K562 (cell line): ENCODE data around the gene MYO3B. TPM values are rescaled to one million over a fixed set of nuclear protein-coding genes. Genes with fewer than 3 reads are reported as not detected.
A peak's percentile ranks its signal among the peaks of the same experiment; 100 is the strongest.

Experiments
- FUS ChIP-seq: fragments of 200-400 bp; formaldehyde crosslinking; optimal IDR thresholded peaks from 2 replicates; pipeline ENCODE3; 2017; ENCODE audit warnings: low read depth, low read length
- GATA2 ChIP-seq: sonication (generic); formaldehyde crosslinking; IDR thresholded peaks from 2 replicates; pipeline ENCODE4 v1.4.0; 2020; ENCODE audit warnings: mild to moderate bottlenecking, missing genetic modification reagents
- MEIS2 ChIP-seq: fragments of 450-650 bp; IDR thresholded peaks from 2 replicates; pipeline ENCODE4 v1.6.1; 2014; ENCODE audit warnings: mild to moderate bottlenecking; ENCODE audit not compliant: partially characterized antibody
- MTA1 ChIP-seq: fragments of 450-650 bp; IDR thresholded peaks from 2 replicates; pipeline ENCODE4 v1.6.1; 2017; ENCODE audit warnings: borderline replicate concordance
- NFYB ChIP-seq: IDR thresholded peaks from 2 replicates; pipeline ENCODE4 v1.6.1; 2011; ENCODE audit warnings: mild to moderate bottlenecking, moderate library complexity; ENCODE audit not compliant: insufficient read length; ENCODE audit errors: extremely low read depth
- RFX5 ChIP-seq: IDR thresholded peaks from 2 replicates; pipeline ENCODE4 v1.6.1; 2011; ENCODE audit warnings: low read depth, mild to moderate bottlenecking, improper control_type of control experiment, low read length
- STAG1 ChIP-seq: sonication (generic); formaldehyde crosslinking; IDR thresholded peaks from 2 replicates; pipeline ENCODE4 v1.5.0; 2020; ENCODE audit warnings: missing genetic modification reagents, borderline replicate concordance
- TEAD1 ChIP-seq, 2 experiments: fragments of 450-650 bp in 1 of 2; sonication (generic) in 1 of 2; formaldehyde crosslinking; IDR thresholded peaks; 2 replicates each; pipeline versions ENCODE4 v1.4.0 to v1.8.0; 2020 to 2022; ENCODE audit warnings: mild to moderate bottlenecking in 2 of 2, missing genetic modification reagents in 1 of 2
- ZKSCAN1 ChIP-seq: fragments of 150-350 bp; IDR thresholded peaks from 2 replicates; pipeline ENCODE4 v1.6.1; 2016; ENCODE audit warnings: low read depth, low read length
- ZNF274 ChIP-seq: IDR thresholded peaks from 2 replicates; pipeline ENCODE4 v1.6.1; 2011; ENCODE audit warnings: low read depth, mild to moderate bottlenecking, low read length, moderate library complexity, borderline replicate concordance
- ZNF445 ChIP-seq: fragments of 250-450 bp; sonication (Bioruptor Pico); IDR thresholded peaks from 2 replicates; pipeline ENCODE4 v1.4.0; 2020; ENCODE audit warnings: low read depth, mild to moderate bottlenecking, moderate library complexity
- ZNF717 ChIP-seq: fragments of 250-450 bp; sonication (Bioruptor Pico); IDR thresholded peaks from 2 replicates; pipeline ENCODE4 v1.5.0; 2021
- ZNF75A ChIP-seq: fragments of 450-650 bp; formaldehyde crosslinking; IDR thresholded peaks from 2 replicates; pipeline ENCODE4 v1.4.0; 2020; ENCODE audit warnings: mild to moderate bottlenecking
- ZNF785 ChIP-seq: fragments of 250-450 bp; sonication (Bioruptor Pico); IDR thresholded peaks from 2 replicates; pipeline ENCODE4 v1.4.0; 2020; ENCODE audit warnings: mild to moderate bottlenecking
- polyA plus RNA-seq, 8 experiments: library from polyadenylated mRNA; depleted of rRNA in 4 of 8; stranded (reverse) in 5 of 8; unstranded in 3 of 8; fragments of >200 nt; fragmentation: Nextera tagmentation in 2 of 8; fragmentation: Illumina TruSeq in 1 of 8; extraction: Ambion mirVana in 2 of 8; extraction: Trizol in 1 of 8; gene quantifications; 2 replicates each; pipeline versions ENCODE4 v1.2.1 to v1.2.3, GENCODE V29; 2011 to 2014; ENCODE audit warnings: inconsistent platforms in 1 of 8, missing spikeins in 1 of 8
- total RNA-seq, 7 experiments: library from RNA; depleted of rRNA in 6 of 7; stranded (reverse); fragments of >200 nt in 6 of 7; fragmentation: Illumina TruSeq in 2 of 7; extraction: Trizol in 2 of 7; gene quantifications; 2 replicates each; pipeline versions ENCODE4 v1.2.1 to v1.2.3, GENCODE V29; 2011 to 2021; ENCODE audit warnings: low replicate concordance in 1 of 7
- TF ChIP-seq, protein P1 (sequence below): sonication (generic); formaldehyde crosslinking; IDR thresholded peaks from 2 replicates; pipeline ENCODE4 v1.8.0; 2022; ENCODE audit warnings: mild to moderate bottlenecking, missing genetic modification reagents, borderline replicate concordance
- TF ChIP-seq, protein P2 (sequence below): fragments of 450-650 bp; IDR thresholded peaks from 2 replicates; pipeline ENCODE4 v1.7.0; 2016; ENCODE audit warnings: borderline replicate concordance
- TF ChIP-seq, protein P3 (sequence below): sonication (generic); formaldehyde crosslinking; IDR thresholded peaks from 2 replicates; pipeline ENCODE4 v1.8.0; 2023; ENCODE audit warnings: mild to moderate bottlenecking, missing genetic modification reagents
- TF ChIP-seq, protein P4 (sequence below): IDR thresholded peaks from 2 replicates; pipeline ENCODE4 v1.6.1; 2014; ENCODE audit warnings: antibody characterized with exemption
- TF ChIP-seq, protein P5 (sequence below): fragments of 450-650 bp; IDR thresholded peaks from 2 replicates; pipeline ENCODE4 v1.6.1; 2016; ENCODE audit warnings: antibody characterized with exemption
- TF ChIP-seq, protein P6 (sequence below): sonication (generic); formaldehyde crosslinking; IDR thresholded peaks from 2 replicates; pipeline ENCODE4 v1.8.1; 2023; ENCODE audit warnings: mild to moderate bottlenecking, missing genetic modification reagents, moderate library complexity

MYO3B gene
- total and polyA plus RNA-seq, 9 of the 15 experiments (the other 6 are each of a cell fraction or from before 2014, with no cell fraction given) = 2.7 to 6.5 (median 3.6) TPM

DNA sequence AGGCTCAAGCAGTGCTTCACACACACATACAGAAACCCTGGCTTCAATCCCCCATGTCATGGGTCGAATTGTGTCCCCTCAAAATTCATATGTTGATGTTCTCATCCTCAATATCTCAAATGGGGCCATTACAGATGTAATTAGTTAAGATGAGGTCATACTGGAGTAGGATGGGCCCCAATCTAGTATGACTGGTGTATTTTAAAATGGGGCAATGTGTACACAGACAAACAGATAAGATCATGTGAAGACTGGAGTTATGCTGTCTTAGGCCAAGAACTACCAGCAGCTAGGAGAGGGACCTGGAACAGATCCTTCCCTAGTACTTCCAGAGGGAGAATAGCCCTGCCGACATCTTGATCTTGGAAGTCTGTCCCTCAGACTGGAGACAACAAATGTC is 167.7 kb downstream of the MYO3B start (continued):
- TF ChIP-seq, protein P1, sequence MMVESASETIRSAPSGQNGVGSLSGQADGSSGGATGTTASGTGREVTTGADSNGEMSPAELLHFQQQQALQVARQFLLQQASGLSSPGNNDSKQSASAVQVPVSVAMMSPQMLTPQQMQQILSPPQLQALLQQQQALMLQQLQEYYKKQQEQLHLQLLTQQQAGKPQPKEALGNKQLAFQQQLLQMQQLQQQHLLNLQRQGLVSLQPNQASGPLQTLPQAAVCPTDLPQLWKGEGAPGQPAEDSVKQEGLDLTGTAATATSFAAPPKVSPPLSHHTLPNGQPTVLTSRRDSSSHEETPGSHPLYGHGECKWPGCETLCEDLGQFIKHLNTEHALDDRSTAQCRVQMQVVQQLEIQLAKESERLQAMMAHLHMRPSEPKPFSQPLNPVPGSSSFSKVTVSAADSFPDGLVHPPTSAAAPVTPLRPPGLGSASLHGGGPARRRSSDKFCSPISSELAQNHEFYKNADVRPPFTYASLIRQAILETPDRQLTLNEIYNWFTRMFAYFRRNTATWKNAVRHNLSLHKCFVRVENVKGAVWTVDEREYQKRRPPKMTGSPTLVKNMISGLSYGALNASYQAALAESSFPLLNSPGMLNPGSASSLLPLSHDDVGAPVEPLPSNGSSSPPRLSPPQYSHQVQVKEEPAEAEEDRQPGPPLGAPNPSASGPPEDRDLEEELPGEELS = no peak
- TF ChIP-seq RFX5 (no peak), MEIS2 (peak; percentile 24), ZNF445 (no peak), ZKSCAN1 (no peak), NFYB (no peak), ZNF274 (no peak), STAG1 (CRISPR knock-in tag) (no peak), ZNF75A (no peak), TEAD1 (CRISPR knock-in tag; IDR thresholded peaks at IDR 0.05) (no peak), ZNF717 (no peak), GATA2 (CRISPR knock-in tag) (0 out of 2 replicates have a peak, but pooled peaks have one; percentile 12), MTA1 (peak; percentile 46; the same call in 1 of the 2 replicates), FUS (no peak), ZNF785 (CRISPR knock-in tag) (no peak)
- TF ChIP-seq, protein P2, sequence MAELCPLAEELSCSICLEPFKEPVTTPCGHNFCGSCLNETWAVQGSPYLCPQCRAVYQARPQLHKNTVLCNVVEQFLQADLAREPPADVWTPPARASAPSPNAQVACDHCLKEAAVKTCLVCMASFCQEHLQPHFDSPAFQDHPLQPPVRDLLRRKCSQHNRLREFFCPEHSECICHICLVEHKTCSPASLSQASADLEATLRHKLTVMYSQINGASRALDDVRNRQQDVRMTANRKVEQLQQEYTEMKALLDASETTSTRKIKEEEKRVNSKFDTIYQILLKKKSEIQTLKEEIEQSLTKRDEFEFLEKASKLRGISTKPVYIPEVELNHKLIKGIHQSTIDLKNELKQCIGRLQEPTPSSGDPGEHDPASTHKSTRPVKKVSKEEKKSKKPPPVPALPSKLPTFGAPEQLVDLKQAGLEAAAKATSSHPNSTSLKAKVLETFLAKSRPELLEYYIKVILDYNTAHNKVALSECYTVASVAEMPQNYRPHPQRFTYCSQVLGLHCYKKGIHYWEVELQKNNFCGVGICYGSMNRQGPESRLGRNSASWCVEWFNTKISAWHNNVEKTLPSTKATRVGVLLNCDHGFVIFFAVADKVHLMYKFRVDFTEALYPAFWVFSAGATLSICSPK = no peak
- TF ChIP-seq, protein P3, sequence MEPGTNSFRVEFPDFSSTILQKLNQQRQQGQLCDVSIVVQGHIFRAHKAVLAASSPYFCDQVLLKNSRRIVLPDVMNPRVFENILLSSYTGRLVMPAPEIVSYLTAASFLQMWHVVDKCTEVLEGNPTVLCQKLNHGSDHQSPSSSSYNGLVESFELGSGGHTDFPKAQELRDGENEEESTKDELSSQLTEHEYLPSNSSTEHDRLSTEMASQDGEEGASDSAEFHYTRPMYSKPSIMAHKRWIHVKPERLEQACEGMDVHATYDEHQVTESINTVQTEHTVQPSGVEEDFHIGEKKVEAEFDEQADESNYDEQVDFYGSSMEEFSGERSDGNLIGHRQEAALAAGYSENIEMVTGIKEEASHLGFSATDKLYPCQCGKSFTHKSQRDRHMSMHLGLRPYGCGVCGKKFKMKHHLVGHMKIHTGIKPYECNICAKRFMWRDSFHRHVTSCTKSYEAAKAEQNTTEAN (CRISPR knock-in tag) = no peak
- TF ChIP-seq, protein P4, sequence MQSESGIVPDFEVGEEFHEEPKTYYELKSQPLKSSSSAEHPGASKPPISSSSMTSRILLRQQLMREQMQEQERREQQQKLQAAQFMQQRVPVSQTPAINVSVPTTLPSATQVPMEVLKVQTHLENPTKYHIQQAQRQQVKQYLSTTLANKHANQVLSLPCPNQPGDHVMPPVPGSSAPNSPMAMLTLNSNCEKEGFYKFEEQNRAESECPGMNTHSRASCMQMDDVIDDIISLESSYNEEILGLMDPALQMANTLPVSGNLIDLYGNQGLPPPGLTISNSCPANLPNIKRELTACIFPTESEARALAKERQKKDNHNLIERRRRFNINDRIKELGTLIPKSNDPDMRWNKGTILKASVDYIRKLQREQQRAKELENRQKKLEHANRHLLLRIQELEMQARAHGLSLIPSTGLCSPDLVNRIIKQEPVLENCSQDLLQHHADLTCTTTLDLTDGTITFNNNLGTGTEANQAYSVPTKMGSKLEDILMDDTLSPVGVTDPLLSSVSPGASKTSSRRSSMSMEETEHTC = no peak
- TF ChIP-seq, protein P5, sequence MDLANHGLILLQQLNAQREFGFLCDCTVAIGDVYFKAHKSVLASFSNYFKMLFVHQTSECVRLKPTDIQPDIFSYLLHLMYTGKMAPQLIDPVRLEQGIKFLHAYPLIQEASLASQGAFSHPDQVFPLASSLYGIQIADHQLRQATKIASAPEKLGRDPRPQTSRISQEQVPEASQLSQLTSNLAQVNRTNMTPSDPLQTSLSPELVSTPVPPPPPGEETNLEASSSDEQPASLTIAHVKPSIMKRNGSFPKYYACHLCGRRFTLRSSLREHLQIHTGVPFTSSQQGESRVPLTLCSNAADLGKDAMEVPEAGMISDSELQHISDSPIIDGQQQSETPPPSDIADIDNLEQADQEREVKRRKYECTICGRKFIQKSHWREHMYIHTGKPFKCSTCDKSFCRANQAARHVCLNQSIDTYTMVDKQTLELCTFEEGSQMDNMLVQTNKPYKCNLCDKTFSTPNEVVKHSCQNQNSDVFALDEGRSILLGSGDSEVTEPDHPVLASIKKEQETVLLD = no peak
- TF ChIP-seq, protein P6, sequence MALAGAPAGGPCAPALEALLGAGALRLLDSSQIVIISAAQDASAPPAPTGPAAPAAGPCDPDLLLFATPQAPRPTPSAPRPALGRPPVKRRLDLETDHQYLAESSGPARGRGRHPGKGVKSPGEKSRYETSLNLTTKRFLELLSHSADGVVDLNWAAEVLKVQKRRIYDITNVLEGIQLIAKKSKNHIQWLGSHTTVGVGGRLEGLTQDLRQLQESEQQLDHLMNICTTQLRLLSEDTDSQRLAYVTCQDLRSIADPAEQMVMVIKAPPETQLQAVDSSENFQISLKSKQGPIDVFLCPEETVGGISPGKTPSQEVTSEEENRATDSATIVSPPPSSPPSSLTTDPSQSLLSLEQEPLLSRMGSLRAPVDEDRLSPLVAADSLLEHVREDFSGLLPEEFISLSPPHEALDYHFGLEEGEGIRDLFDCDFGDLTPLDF (CRISPR knock-in tag) = no peak
